AG04450 (cell line): ENCODE results near the gene DHRS11. TPM values are rescaled to one million over a fixed set of nuclear protein-coding genes. Genes with fewer than 3 reads are reported as not detected.
A peak's percentile ranks its signal among the peaks of the same experiment; 100 is the strongest.

Experiments
- CTCF ChIA-PET: fragments of 300-600, 350-600 bp; formaldehyde crosslinking; extraction: SDS; loops from one replicate; lab custom pipeline; 2022; ENCODE audit warnings: antibody characterized with exemption, inconsistent platforms; lab: Charles Lee
- POLR2A ChIA-PET: fragments of 350-600 bp; formaldehyde crosslinking; extraction: SDS; loops from one replicate; lab custom pipeline; 2021; ENCODE audit warnings: antibody characterized with exemption, inconsistent platforms; lab: Yijun Ruan, JAX
- DNase-seq: peaks from one replicate; pipeline ENCODE4 v3.0.0-alpha.2; 2011; ENCODE audit warnings: low read depth, low spot score
- H3K27ac ChIP-seq: one replicate; pipeline ENCODE4 v1.5.1; 2012; ENCODE audit warnings: low read depth, low read length, control low read depth
- H3K27me3 ChIP-seq: one replicate; pipeline ENCODE4 v1.6.0; 2012; ENCODE audit warnings: low read length; ENCODE audit not compliant: control insufficient read depth, insufficient read depth
- H3K4me3 ChIP-seq: 2 replicates; pipeline ENCODE4 v1.5.1; 2011; ENCODE audit warnings: mild to moderate bottlenecking, low read depth, low read length, control low read depth
- H3K9me3 ChIP-seq: 2 replicates; pipeline ENCODE4 v1.5.1; 2012; ENCODE audit warnings: low read length; ENCODE audit not compliant: control insufficient read depth, insufficient read depth
- polyA plus RNA-seq: library from polyadenylated mRNA; depleted of rRNA; stranded (reverse); fragments of >200 nt; gene quantifications from 2 replicates; pipeline ENCODE4 v1.2.3, GENCODE V29; 2011
- TF ChIP-seq, protein P1 (sequence below): IDR thresholded peaks from 2 replicates; pipeline ENCODE4 v1.5.1; 2011; ENCODE audit warnings: low read depth, low read length, control low read depth, inconsistent platforms

DHRS11 gene
- polyA plus RNA-seq, 1 experiment, result 4.9 TPM

DNA sequence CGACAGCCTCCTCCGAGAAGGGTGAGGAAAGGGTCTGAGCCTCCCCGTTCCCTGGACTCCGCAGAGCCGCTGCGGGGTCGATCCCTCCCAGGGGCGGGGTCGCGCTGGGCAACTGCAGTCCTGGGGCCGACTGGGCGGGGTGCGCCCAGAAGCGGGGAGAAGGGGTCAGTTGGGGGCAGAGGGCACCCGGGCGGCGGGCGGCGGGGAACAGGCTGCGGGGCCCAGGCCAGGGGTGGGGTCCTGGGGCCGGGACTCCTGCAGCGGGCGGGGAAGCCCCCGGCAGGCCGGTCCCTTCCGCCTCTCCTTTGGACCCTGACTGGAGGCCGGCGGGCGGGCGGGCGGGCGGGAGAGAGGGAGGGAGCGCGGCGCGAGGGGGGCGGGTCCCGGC lies 46.6 kb upstream of the DHRS11 start:
- H3K27ac ChIP-seq, result peak overlapping the region; percentile 98
- peak overlapping the region; percentile 96 for H3K4me3 ChIP-seq
- ChIA-PET POLR2A (interaction anchor here (0.8 to 2.9 kb wide), 7 partner anchors 10 to 735 kb away, joined by 3 to 40 read pairs (median 5); partner anchors contain the start of genes MRM1, MYO19, PIGW and ZNHIT3), CTCF (no interaction called here)
- no peak for DNase-seq
- no peaks in the 10 kb centered on the region for H3K27me3 ChIP-seq
- no peaks in the 10 kb centered on the region; the same call in 1 of the 2 replicates for H3K9me3 ChIP-seq
- TF ChIP-seq, protein P1, sequence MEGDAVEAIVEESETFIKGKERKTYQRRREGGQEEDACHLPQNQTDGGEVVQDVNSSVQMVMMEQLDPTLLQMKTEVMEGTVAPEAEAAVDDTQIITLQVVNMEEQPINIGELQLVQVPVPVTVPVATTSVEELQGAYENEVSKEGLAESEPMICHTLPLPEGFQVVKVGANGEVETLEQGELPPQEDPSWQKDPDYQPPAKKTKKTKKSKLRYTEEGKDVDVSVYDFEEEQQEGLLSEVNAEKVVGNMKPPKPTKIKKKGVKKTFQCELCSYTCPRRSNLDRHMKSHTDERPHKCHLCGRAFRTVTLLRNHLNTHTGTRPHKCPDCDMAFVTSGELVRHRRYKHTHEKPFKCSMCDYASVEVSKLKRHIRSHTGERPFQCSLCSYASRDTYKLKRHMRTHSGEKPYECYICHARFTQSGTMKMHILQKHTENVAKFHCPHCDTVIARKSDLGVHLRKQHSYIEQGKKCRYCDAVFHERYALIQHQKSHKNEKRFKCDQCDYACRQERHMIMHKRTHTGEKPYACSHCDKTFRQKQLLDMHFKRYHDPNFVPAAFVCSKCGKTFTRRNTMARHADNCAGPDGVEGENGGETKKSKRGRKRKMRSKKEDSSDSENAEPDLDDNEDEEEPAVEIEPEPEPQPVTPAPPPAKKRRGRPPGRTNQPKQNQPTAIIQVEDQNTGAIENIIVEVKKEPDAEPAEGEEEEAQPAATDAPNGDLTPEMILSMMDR, result no peak

- no peaks in the 10 kb centered on the region; the same call in 1 of the 2 replicates for H3K9me3 ChIP-seq
- peak; percentile 95 for DNase-seq
- peak overlapping the region; percentile 92 for H3K4me3 ChIP-seq
- ChIA-PET CTCF (interaction anchor here (0.8 to 1.2 kb wide), 3 partner anchors 8 to 694 kb away, joined by 3 read pairs; no protein-coding TSS in a partner anchor), POLR2A (interaction anchor here (0.6 to 2.9 kb wide), 13 partner anchors 9 to 736 kb away, joined by 3 to 40 read pairs (median 5); partner anchors contain the start of genes MRM1, MYO19, PIGW and ZNHIT3)
- H3K27me3 ChIP-seq, result no peaks in the 10 kb centered on the region
- H3K27ac ChIP-seq, result peak overlapping the region; percentile 94
- TF ChIP-seq, protein P1, result 0 out of 2 replicates have a peak, but pooled peaks have one; percentile 9
Measured at GRCh38 chr17:36545465-36546417, 45.9 kb upstream of the DHRS11 start.

GRCh38 chr17:36546418-36547093 lies 45.1 kb upstream of the DHRS11 start:
- DNase-seq, result no peak
- H3K27ac ChIP-seq, result peak overlapping the region; percentile 94
- ChIA-PET CTCF (interaction anchor here (0.8 to 1.2 kb wide), 3 partner anchors 7 to 693 kb away, joined by 3 read pairs; no protein-coding TSS in a partner anchor), POLR2A (interaction anchor here (1.0 to 1.4 kb wide), 5 partner anchors 12 to 63 kb away, joined by 3 to 8 read pairs (median 5); no protein-coding TSS in a partner anchor)
- peak overlapping the region; percentile 92 for H3K4me3 ChIP-seq
- no peaks in the 10 kb centered on the region for H3K27me3 ChIP-seq
- no peaks in the 10 kb centered on the region; the same call in 1 of the 2 replicates for H3K9me3 ChIP-seq
- TF ChIP-seq, protein P1, result no peak

GRCh38 chr17:36547776-36548175 lies 43.9 kb upstream of the DHRS11 start:
- Histone ChIP-seq H3K4me3 (peak overlapping the region; percentile 92), H3K9me3 (no peaks in the 10 kb centered on the region; the same call in 1 of the 2 replicates), H3K27ac (no peak overlapping the region), H3K27me3 (no peaks in the 10 kb centered on the region)
- TF ChIP-seq, protein P1, result no peak
- CTCF ChIA-PET, result no interaction called here
- DNase-seq, result no peak
- POLR2A ChIA-PET, result no interaction called here
